GM19395 (cell line): Measurements from ENCODE around the gene CTDSP1.

ENCODE experiments used
- ATAC-seq: cut with Tn5 transposase; IDR thresholded peaks from one replicate; pipeline ENCODE4 v1.9.1; 2021; ENCODE audit warnings: mild to moderate bottlenecking, moderate library complexity; ENCODE audit not compliant: unreplicated experiment

The CTDSP1 gene

DNA sequence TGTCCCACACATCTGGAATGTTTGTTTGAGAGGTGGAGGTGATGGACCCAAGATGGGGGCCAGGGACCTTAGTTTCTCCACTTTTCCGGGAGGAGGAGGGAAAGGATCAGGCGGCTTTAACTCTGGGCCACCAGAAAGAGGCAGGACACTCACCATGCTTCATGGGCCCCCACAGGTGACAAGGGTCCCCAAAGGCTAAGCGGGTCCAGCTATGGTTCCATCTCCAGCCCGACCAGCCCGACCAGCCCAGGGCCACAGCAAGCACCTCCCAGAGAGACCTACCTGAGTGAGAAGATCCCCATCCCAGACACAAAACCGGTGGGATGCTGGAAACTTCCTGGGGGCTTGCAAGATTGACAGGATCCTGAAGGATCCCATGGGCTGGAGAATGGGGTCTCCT lies 16.9 kb upstream of the CTDSP1 start:
- no peak for ATAC-seq

DNA sequence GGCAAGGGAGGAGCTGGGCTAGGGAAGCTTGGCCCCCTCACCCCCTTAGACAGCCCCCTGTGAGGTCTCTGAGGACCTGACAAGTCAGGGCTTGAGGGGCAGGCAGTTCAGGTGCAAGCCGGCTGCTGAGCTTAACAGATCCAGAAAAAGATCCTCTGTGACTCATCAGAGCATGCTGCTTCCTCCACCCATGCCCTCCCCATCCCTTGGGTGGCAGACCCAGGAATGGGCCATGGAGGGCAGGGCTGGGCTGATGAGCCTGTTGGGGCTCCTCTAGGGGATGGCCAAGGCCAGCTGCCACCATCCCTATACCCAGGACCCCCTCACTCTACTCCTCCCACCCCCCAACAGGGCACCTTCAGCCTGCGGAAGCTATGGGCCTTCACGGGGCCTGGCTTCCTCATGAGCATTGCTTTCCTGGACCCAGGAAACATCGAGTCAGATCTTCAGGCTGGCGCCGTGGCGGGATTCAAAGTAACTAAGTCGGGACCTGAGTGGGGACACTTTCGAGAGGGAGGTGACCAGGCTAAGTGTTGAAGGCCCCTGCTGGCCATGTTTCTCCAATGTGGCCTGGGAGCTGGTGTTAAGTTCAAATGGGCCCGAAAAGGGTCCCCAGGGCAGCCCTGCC lies 15.7 kb upstream of the CTDSP1 start:
- no peak for ATAC-seq

- ATAC-seq, result no peak
Measured at GRCh38 chr2:218384975-218385374, 14.7 kb upstream of the CTDSP1 start.

GRCh38 chr2:218386505-218387368 lies 12.9 kb upstream of the CTDSP1 start:
- no peak for ATAC-seq

GRCh38 chr2:218387369-218388194 lies 12.1 kb upstream of the CTDSP1 start:
- ATAC-seq, result no peak

DNA sequence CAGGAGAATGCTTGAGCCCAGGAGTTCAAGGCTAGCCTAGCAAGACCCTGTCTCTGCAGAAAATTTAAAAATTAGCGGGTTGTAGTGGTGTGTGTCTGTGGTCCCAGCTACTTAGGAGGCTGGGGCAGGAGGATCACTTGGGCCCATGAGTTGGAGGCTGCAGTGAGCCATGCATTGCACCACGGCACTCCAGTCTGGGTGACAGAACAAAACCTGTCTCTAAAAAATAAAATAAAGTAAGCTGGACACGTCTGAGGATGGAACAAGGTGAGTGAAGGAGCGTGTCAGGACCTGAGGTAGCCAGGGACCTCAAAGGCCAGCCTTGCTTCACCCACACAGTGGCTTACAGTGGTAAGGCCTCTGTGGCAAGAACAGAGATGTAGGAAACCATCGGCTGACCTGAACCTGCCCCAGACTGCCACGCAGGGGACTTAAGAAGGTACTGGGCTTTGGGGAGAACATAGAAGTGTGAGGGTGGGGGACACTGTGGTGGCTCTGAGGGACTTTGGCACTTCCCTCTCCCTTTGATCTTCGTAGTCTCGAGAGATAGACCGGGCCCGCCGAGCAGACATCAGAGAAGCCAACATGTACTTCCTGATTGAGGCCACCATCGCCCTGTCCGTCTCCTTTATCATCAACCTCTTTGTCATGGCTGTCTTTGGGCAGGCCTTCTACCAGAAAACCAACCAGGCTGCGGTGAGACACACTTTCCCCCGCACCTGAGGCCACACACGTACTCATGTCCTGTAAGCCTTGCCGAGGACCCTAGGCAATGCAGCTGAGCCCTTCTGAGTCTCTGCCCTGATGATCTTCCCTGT lies 10.1 kb upstream of the CTDSP1 start:
- no peak for ATAC-seq

GRCh38 chr2:218391202-218391601 lies 8.5 kb upstream of the CTDSP1 start:
- ATAC-seq, result no peak

DNA sequence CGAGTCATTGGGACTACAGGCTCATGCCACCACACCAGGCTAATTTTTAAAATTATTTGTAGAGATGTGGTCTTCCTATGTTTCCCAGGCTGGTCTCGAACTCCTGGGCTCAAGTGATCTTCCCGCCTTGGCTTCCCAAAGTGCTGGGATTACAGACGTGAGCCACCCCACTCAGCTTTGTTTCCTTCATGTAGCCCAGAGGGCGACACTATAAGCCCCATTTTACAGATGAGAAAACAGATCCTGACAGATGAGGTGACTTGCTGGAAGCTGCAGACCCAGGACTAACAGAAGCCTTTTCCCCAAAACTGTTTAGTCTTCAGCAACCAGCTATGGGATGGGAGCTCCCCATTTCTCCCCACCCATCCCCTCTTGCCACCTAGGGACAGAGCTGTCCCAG lies 7.2 kb upstream of the CTDSP1 start:
- ATAC-seq, result no peak

DNA sequence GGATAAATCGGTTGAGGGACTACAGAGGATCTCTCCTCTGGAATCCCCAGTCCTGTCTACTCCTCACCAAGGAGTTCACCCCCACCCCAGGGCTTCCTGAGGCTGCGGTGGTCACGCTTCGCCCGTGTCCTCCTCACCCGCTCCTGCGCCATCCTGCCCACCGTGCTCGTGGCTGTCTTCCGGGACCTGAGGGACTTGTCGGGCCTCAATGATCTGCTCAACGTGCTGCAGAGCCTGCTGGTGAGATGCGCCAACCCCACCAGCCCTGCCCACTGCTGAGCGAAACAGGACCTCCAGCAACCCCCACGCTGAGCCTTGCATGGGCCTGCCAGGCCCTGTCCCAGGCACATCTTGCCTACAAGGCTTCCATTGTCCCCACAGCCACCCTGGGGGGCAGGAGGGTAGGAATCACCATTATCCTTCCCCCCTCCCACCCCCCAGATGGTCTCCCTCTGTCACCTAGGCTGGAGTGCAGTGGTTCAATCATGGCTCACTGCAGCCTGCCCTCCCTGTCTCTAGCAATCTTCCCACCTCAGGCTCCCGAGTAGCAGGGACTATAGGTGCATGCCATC lies 6.7 kb upstream of the CTDSP1 start:
- ATAC-seq, result no peak

GRCh38 chr2:218393750-218394290 lies 5.8 kb upstream of the CTDSP1 start:
- no peak for ATAC-seq

DNA sequence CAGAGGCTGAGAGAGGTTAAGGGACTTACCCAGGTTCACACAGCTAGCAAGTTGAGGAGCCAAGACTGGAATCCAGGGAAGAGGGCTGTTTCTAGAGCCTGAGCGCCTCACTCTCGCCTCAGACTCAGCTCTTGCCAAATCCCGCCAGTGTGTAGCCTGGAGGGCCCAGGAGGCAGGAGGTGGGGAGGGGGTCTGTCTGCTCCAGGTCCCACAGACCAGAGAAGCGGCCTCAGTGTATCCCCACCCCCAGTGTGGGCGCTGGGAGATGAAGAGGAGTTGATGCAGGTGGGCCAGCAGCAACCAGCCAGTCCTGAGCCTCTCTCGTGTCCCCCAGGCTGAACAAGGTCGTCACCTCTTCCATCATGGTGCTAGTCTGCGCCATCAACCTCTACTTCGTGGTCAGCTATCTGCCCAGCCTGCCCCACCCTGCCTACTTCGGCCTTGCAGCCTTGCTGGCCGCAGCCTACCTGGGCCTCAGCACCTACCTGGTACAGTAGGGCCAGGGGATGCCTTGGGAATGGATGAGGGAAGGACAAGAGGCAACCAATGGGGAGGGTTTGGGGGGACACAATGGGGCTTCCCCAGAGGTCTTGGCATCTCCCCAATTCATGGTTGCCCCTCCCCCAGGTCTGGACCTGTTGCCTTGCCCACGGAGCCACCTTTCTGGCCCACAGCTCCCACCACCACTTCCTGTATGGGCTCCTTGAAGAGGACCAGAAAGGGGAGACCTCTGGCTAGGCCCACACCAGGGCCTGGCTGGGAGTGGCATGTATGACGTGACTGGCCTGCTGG lies 5.2 kb upstream of the CTDSP1 start:
- no peak for ATAC-seq

- no peak for ATAC-seq
Measured at GRCh38 chr2:218395090-218395444, 4.6 kb upstream of the CTDSP1 start.

- ATAC-seq, result no peak
Measured at GRCh38 chr2:218395456-218395825, 4.2 kb upstream of the CTDSP1 start.

GRCh38 chr2:218395826-218396687 lies 3.6 kb upstream of the CTDSP1 start:
- ATAC-seq, result peak; percentile 45

- no peak for ATAC-seq
Measured at GRCh38 chr2:218396688-218397462, 2.8 kb upstream of the CTDSP1 start.

DNA sequence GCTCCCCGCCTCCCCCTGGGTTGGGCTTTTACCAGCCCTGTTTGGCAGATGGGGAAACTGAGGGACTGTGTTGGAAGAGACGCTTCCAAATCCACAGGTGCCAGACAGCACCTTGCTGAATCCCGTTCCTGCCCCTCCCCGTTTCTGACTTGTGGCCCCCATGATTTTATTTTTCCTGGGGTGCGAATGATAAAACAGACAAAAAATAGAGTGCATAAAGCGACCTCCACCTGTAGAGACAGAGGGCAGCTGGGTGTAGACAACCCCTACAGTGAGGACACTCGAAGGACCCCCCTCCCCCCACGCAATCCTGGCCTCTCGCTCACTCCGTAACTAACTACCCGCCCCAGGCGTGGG lies 2.2 kb upstream of the CTDSP1 start:
- ATAC-seq, result no peak

- peak; percentile 27 for ATAC-seq
Measured at GRCh38 chr2:218397820-218398436, 1.7 kb upstream of the CTDSP1 start.
